ENCODE measurements around the gene CFAP97D2.

CFAP97D2 gene

DNA sequence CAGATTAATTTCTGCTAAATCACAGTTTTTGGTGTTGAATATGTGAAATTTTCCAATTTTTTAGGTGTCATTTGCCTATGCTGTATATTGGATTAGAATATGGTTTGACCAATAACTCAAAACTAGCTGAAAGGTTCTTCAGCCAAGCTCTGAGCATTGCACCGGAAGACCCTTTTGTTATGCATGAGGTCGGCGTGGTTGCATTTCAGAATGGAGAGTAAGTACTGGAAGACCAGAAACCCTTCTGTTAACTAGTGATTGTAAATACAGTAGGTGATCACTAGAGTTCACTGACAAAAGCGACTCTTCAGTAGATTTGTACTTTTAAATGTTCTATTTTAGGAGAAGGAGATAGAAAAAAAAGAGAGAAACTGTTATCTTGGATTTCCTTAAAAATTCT lies 78.0 kb downstream of the CFAP97D2 start:
- Histone ChIP-seq H3K36me3 (ENCODE audit: control insufficient read depth in 1 of 2, insufficient read depth in 2 of 2, low read depth in 1 of 2, low read length in 2 of 2) (peaks cover 18 to 97% of the 10 kb centered on the region in 2 experiments), H2BK12ac (ENCODE audit: low read length in 2 of 2) (no peak overlapping the region), H2BK120ac (ENCODE audit: low read depth, low read length) (no peak overlapping the region), H2AK5ac (ENCODE audit: low read length, severe bottlenecking) (no peak overlapping the region), H3K79me1 (replicated peaks; ENCODE audit: low read length, poor library complexity, severe bottlenecking) (peaks cover 22% of the 10 kb centered on the region), H3K4ac (ENCODE audit: low read depth in 1 of 2, low read length in 2 of 2) (no peak overlapping the region), H4K91ac (ENCODE audit: low read length) (no peak overlapping the region), H3K27me3 (ENCODE audit: control insufficient read depth in 1 of 2, insufficient read depth in 1 of 2, low read length in 2 of 2) (no peaks in the 10 kb centered on the region), H3K4me2 (ENCODE audit: low read length, poor library complexity, severe bottlenecking) (no peak overlapping the region), H3K14ac (ENCODE audit: low read length in 2 of 2) (no peak overlapping the region), H3K9ac (ENCODE audit: low read length) (no peak overlapping the region), H2AFZ (ENCODE audit: low read depth, low read length) (no peak overlapping the region), H3K9me3 (ENCODE audit: control insufficient read depth, low read length) (no peaks in the 10 kb centered on the region), H2BK5ac (ENCODE audit: low read depth, low read length, poor library complexity, severe bottlenecking) (no peak overlapping the region), H2BK15ac (ENCODE audit: low read depth, poor library complexity, severe bottlenecking) (no peak overlapping the region), H3K27ac (ENCODE audit: low read length, poor library complexity, severe bottlenecking) (no peak overlapping the region), H3K4me1 (ENCODE audit: control insufficient read depth, insufficient read depth, low read depth, low read length) (peaks cover 3% of the 10 kb centered on the region), H3K4me3 (ENCODE audit: insufficient read depth in 1 of 2, low read depth in 1 of 2, low read length in 2 of 2) (no peak overlapping the region), H4K8ac (ENCODE audit: low read length) (no peak overlapping the region), H3K23ac (ENCODE audit: low read length in 2 of 2) (no peak overlapping the region), H3K18ac (ENCODE audit: low read depth in 1 of 2, low read length in 2 of 2) (no peak overlapping the region)
- 97% methylated on average over 4 of the region's 4 CpGs for WGBS
- DNase-seq: no peak

GRCh38 chr13:114258589-114258988 lies 79.5 kb downstream of the CFAP97D2 start:
- 98% methylated on average over 8 of the region's 8 CpGs for WGBS
- Histone ChIP-seq H3K9ac (ENCODE audit: low read length) (no peak overlapping the region), H2AFZ (ENCODE audit: low read depth, low read length) (no peak overlapping the region), H3K4me2 (ENCODE audit: low read length, poor library complexity, severe bottlenecking) (no peak overlapping the region), H3K27me3 (ENCODE audit: control insufficient read depth in 1 of 2, insufficient read depth in 1 of 2, low read length in 2 of 2) (no peaks in the 10 kb centered on the region), H3K27ac (ENCODE audit: low read length, poor library complexity, severe bottlenecking) (no peak overlapping the region), H4K91ac (ENCODE audit: low read length) (no peak overlapping the region), H2BK120ac (ENCODE audit: low read depth, low read length) (no peak overlapping the region), H2BK5ac (ENCODE audit: low read depth, low read length, poor library complexity, severe bottlenecking) (no peak overlapping the region), H3K23ac (ENCODE audit: low read length in 2 of 2) (no peak overlapping the region), H4K8ac (ENCODE audit: low read length) (no peak overlapping the region), H3K4me1 (ENCODE audit: control insufficient read depth, insufficient read depth, low read depth, low read length) (peaks cover 8% of the 10 kb centered on the region), H3K9me3 (ENCODE audit: control insufficient read depth, low read length) (no peaks in the 10 kb centered on the region), H3K36me3 (ENCODE audit: control insufficient read depth in 1 of 2, insufficient read depth in 2 of 2, low read depth in 1 of 2, low read length in 2 of 2) (peaks cover 26 to 99% of the 10 kb centered on the region in 2 experiments), H3K4me3 (ENCODE audit: insufficient read depth in 1 of 2, low read depth in 1 of 2, low read length in 2 of 2) (no peak overlapping the region), H3K14ac (ENCODE audit: low read length in 2 of 2) (no peak overlapping the region), H3K79me1 (replicated peaks; ENCODE audit: low read length, poor library complexity, severe bottlenecking) (peaks cover 15% of the 10 kb centered on the region), H2AK5ac (ENCODE audit: low read length, severe bottlenecking) (no peak overlapping the region), H2BK12ac (ENCODE audit: low read length in 2 of 2) (no peak overlapping the region), H3K4ac (ENCODE audit: low read depth in 1 of 2, low read length in 2 of 2) (no peak overlapping the region), H3K18ac (ENCODE audit: low read depth in 1 of 2, low read length in 2 of 2) (no peak overlapping the region), H2BK15ac (ENCODE audit: low read depth, poor library complexity, severe bottlenecking) (no peak overlapping the region)
- DNase-seq: no peak

- no peak overlapping the region for H2AFZ ChIP-seq (ENCODE audit: low read depth, low read length)
- H3K27ac ChIP-seq (ENCODE audit: low read length, poor library complexity, severe bottlenecking): no peak overlapping the region
- H3K4ac ChIP-seq (ENCODE audit: low read depth in 1 of 2, low read length in 2 of 2): no peak overlapping the region
- no peak overlapping the region for H3K4me2 ChIP-seq (ENCODE audit: low read length, poor library complexity, severe bottlenecking)
- no peaks in the 10 kb centered on the region for H3K27me3 ChIP-seq (ENCODE audit: control insufficient read depth in 1 of 2, insufficient read depth in 1 of 2, low read length in 2 of 2)
- no peaks in the 10 kb centered on the region for H3K9me3 ChIP-seq (ENCODE audit: control insufficient read depth, low read length)
- no peak overlapping the region for H4K8ac ChIP-seq (ENCODE audit: low read length)
- no peak for DNase-seq
- WGBS: 94% methylated on average over 6 of the region's 7 CpGs
- H3K4me1 ChIP-seq (ENCODE audit: control insufficient read depth, insufficient read depth, low read depth, low read length): peaks cover 8% of the 10 kb centered on the region
- no peak overlapping the region for H2BK120ac ChIP-seq (ENCODE audit: low read depth, low read length)
- H3K14ac ChIP-seq (ENCODE audit: low read length in 2 of 2): no peak overlapping the region
- H3K36me3 ChIP-seq (ENCODE audit: control insufficient read depth in 1 of 2, insufficient read depth in 2 of 2, low read depth in 1 of 2, low read length in 2 of 2): peaks cover 28 to 98% of the 10 kb centered on the region in 2 experiments
- no peak overlapping the region for H4K91ac ChIP-seq (ENCODE audit: low read length)
- H2AK5ac ChIP-seq (ENCODE audit: low read length, severe bottlenecking): no peak overlapping the region
- H3K23ac ChIP-seq (ENCODE audit: low read length in 2 of 2): no peak overlapping the region
- peaks cover 15% of the 10 kb centered on the region for H3K79me1 ChIP-seq (replicated peaks; ENCODE audit: low read length, poor library complexity, severe bottlenecking)
- H2BK15ac ChIP-seq (ENCODE audit: low read depth, poor library complexity, severe bottlenecking): no peak overlapping the region
- no peak overlapping the region for H2BK12ac ChIP-seq (ENCODE audit: low read length in 2 of 2)
- no peak overlapping the region for H3K18ac ChIP-seq (ENCODE audit: low read depth in 1 of 2, low read length in 2 of 2)
- H2BK5ac ChIP-seq (ENCODE audit: low read depth, low read length, poor library complexity, severe bottlenecking): no peak overlapping the region
- no peak overlapping the region for H3K4me3 ChIP-seq (ENCODE audit: insufficient read depth in 1 of 2, low read depth in 1 of 2, low read length in 2 of 2)
- no peak overlapping the region for H3K9ac ChIP-seq (ENCODE audit: low read length)
Measured at GRCh38 chr13:114259374-114259773, 80.3 kb downstream of the CFAP97D2 start.

- Histone ChIP-seq H3K9me3 (ENCODE audit: control insufficient read depth, low read length) (no peaks in the 10 kb centered on the region), H2BK5ac (ENCODE audit: low read depth, low read length, poor library complexity, severe bottlenecking) (no peak overlapping the region), H3K9ac (ENCODE audit: low read length) (no peak overlapping the region), H3K79me1 (replicated peaks; ENCODE audit: low read length, poor library complexity, severe bottlenecking) (peaks cover 13% of the 10 kb centered on the region), H4K8ac (ENCODE audit: low read length) (no peak overlapping the region), H3K4me1 (ENCODE audit: control insufficient read depth, insufficient read depth, low read depth, low read length) (peaks cover 11% of the 10 kb centered on the region), H2BK15ac (ENCODE audit: low read depth, poor library complexity, severe bottlenecking) (no peak overlapping the region), H2AFZ (ENCODE audit: low read depth, low read length) (no peak overlapping the region), H4K91ac (ENCODE audit: low read length) (no peak overlapping the region), H2BK12ac (ENCODE audit: low read length in 2 of 2) (no peak overlapping the region), H3K27ac (ENCODE audit: low read length, poor library complexity, severe bottlenecking) (no peak overlapping the region), H2BK120ac (ENCODE audit: low read depth, low read length) (no peak overlapping the region), H3K23ac (ENCODE audit: low read length in 2 of 2) (no peak overlapping the region), H3K4me3 (ENCODE audit: insufficient read depth in 1 of 2, low read depth in 1 of 2, low read length in 2 of 2) (no peak overlapping the region), H3K27me3 (ENCODE audit: control insufficient read depth in 1 of 2, insufficient read depth in 1 of 2, low read length in 2 of 2) (no peaks in the 10 kb centered on the region), H2AK5ac (ENCODE audit: low read length, severe bottlenecking) (no peak overlapping the region), H3K4me2 (ENCODE audit: low read length, poor library complexity, severe bottlenecking) (no peak overlapping the region), H3K14ac (ENCODE audit: low read length in 2 of 2) (no peak overlapping the region), H3K18ac (ENCODE audit: low read depth in 1 of 2, low read length in 2 of 2) (no peak overlapping the region), H3K4ac (ENCODE audit: low read depth in 1 of 2, low read length in 2 of 2) (no peak overlapping the region), H3K36me3 (ENCODE audit: control insufficient read depth in 1 of 2, insufficient read depth in 2 of 2, low read depth in 1 of 2, low read length in 2 of 2) (peaks cover 28 to 98% of the 10 kb centered on the region in 2 experiments)
- WGBS: 95% methylated on average over 4 of the region's 4 CpGs
- DNase-seq: no peak
Measured at GRCh38 chr13:114259974-114260373, 80.9 kb downstream of the CFAP97D2 start.
